ENCODE results near the gene POM121L2. TPM values are rescaled to one million over a fixed set of nuclear protein-coding genes. Genes with fewer than 3 reads are reported as not detected.

The POM121L2 gene
- total RNA-seq, 4 donors from 2014 or later: not detected

DNA sequence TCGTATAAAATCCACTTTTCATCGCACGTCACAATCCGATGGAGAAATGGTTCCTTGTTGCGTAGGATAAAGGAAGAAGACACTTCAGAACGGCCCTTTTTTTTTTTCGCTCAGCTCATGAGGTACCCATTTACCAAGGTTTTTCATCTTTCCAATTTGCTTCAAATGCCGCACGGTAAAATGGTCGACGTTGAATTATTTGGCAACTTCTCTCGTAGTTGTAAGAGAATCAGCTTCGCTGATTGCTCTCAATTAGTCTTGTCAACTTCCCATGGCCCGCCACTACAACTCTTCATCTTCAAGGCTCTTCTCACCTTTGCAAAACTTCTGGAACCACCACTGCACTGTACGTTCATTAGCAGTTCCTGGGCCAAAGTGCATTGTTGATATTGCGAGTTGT is 28.8 kb downstream of the POM121L2 start:
- H3K27ac ChIP-seq: no peak overlapping the region
- H3K4me3 ChIP-seq: no peak overlapping the region
- no peaks in the 10 kb centered on the region for H3K4me1 ChIP-seq
- H3K9me3 ChIP-seq: peaks cover 0 to 8% (median 0%) of the 10 kb centered on the region in 4 donors
- H3K27me3 ChIP-seq: peaks cover 0 to 26% of the 10 kb centered on the region in 2 donors
- H3K36me3 ChIP-seq: no peaks in the 10 kb centered on the region
- no peak for TF ChIP-seq POLR2A (IDR thresholded peaks at IDR 0.05)
- TF ChIP-seq, protein P1, sequence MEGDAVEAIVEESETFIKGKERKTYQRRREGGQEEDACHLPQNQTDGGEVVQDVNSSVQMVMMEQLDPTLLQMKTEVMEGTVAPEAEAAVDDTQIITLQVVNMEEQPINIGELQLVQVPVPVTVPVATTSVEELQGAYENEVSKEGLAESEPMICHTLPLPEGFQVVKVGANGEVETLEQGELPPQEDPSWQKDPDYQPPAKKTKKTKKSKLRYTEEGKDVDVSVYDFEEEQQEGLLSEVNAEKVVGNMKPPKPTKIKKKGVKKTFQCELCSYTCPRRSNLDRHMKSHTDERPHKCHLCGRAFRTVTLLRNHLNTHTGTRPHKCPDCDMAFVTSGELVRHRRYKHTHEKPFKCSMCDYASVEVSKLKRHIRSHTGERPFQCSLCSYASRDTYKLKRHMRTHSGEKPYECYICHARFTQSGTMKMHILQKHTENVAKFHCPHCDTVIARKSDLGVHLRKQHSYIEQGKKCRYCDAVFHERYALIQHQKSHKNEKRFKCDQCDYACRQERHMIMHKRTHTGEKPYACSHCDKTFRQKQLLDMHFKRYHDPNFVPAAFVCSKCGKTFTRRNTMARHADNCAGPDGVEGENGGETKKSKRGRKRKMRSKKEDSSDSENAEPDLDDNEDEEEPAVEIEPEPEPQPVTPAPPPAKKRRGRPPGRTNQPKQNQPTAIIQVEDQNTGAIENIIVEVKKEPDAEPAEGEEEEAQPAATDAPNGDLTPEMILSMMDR (IDR thresholded peaks at IDR 0.05): no peak
- DNase-seq: no peak

DNA sequence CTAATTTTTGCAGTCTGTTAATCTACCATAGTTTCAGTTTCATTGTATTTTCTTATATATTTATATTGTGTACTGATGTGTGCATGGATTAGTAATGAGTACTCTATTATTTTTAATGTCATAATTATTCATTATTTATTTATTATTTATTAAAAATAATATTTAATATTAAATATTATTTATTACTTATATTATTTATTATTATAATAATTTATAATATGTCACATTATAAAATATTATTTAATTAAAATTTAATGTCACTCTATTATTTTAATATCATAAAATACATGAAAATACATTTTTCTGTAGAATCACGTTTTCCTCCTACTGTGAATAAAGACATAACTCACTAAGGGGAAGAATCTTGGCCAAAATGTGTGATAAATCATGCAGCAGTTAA is 30.5 kb downstream of the POM121L2 start:
- Histone ChIP-seq H3K4me3 (no peak overlapping the region), H3K27me3 (peaks cover 0 to 20% of the 10 kb centered on the region in 2 donors), H3K4me1 (no peaks in the 10 kb centered on the region), H3K9me3 (peaks cover 0 to 14% (median 0%) of the 10 kb centered on the region in 4 donors), H3K27ac (no peak overlapping the region), H3K36me3 (no peaks in the 10 kb centered on the region)
- no peak for DNase-seq
- TF ChIP-seq POLR2A (IDR thresholded peaks at IDR 0.05): no peak
- TF ChIP-seq, protein P1 (IDR thresholded peaks at IDR 0.05): no peak

DNA sequence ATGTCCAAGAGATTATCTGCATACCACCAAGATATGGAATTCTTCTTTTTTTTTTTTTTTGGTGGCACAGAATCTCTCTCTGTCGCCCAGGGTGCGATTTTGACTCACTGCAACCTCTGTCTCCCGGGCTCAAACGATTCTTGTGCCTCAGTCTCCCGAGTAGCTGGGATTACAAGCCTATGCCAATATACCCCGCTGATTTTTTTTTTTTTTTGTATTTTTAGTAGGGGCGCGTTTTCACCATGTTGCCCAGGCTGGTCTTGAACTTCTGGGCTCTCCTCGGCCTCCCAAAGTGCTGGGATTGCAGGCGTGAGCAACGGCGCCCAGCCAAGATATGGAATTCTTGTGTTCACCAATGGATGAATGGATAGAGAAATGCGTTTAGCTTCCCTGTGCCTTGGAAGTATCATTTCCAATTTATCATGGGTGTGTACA is 31.0 kb downstream of the POM121L2 start:
- Histone ChIP-seq H3K4me3 (no peak overlapping the region), H3K27me3 (peaks cover 0 to 20% of the 10 kb centered on the region in 2 donors), H3K4me1 (no peaks in the 10 kb centered on the region), H3K36me3 (no peaks in the 10 kb centered on the region), H3K9me3 (peaks cover 0 to 14% (median 0%) of the 10 kb centered on the region in 4 donors), H3K27ac (no peak overlapping the region)
- no peak for TF ChIP-seq POLR2A (IDR thresholded peaks at IDR 0.05)
- TF ChIP-seq, protein P1 (IDR thresholded peaks at IDR 0.05): no peak
- DNase-seq: no peak

DNA sequence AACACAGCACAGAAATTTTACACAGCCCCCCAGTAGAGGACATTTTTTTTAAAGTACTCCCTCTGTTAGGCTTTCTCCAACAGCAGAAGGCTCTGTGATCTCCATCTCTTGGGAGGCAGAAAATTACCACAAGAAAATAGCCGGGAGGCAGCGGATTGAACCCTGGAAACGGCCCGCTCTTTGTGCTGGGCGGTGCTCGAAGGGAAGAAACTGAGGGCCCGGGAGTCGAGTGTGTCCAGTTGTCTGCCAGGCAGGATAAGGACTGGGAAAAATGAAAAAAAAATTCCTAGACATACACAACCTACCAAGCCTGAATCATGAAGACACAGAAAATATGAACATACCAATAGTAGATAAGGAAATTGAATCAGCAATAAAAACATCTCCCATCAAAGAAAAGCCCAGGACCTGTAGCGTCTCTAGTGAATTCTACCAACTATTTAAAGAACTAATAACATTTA is 31.5 kb downstream of the POM121L2 start:
- DNase-seq: no peak
- Histone ChIP-seq H3K36me3 (no peaks in the 10 kb centered on the region), H3K27me3 (peaks cover 0 to 19% of the 10 kb centered on the region in 2 donors), H3K27ac (no peak overlapping the region), H3K9me3 (peaks cover 0 to 14% (median 0%) of the 10 kb centered on the region in 4 donors), H3K4me1 (no peaks in the 10 kb centered on the region), H3K4me3 (no peak overlapping the region)
- no peak for TF ChIP-seq POLR2A (IDR thresholded peaks at IDR 0.05)
- TF ChIP-seq, protein P1 (IDR thresholded peaks at IDR 0.05): no peak

DNA sequence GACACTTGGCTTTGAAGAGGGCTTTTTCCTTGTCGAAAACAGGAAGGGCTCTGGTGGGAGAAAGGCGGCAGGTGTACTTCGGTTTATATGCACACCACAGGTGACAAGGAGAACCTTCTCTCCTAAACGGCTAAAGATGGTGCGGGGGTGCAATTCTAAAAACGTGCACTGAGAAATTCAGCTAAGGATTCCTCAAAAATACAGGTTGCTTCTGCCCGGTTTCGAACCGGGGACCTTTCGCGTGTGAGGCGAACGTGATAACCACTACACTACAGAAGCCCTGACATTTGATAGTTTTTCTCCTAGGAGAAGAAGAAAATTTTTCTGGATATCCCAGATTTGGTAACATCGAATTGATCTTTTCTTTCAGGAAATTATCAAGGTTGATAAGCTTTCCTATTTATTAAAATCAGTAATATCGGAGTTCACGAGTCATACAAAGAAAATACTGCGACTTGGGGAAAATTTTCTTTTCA is 32.0 kb downstream of the POM121L2 start:
- Histone ChIP-seq H3K4me1 (no peaks in the 10 kb centered on the region), H3K27ac (no peak overlapping the region), H3K27me3 (peaks cover 0 to 15% of the 10 kb centered on the region in 2 donors), H3K9me3 (peaks cover 0 to 14% (median 0%) of the 10 kb centered on the region in 4 donors), H3K4me3 (no peak overlapping the region), H3K36me3 (no peaks in the 10 kb centered on the region)
- no peak for DNase-seq
- no peak for TF ChIP-seq POLR2A (IDR thresholded peaks at IDR 0.05)
- TF ChIP-seq, protein P1 (IDR thresholded peaks at IDR 0.05): no peak
